CD4-positive, alpha-beta memory T cell (primary cell): ENCODE results near the gene BCL10. TPM values are rescaled to one million over a fixed set of nuclear protein-coding genes. Genes with fewer than 3 reads are reported as not detected.

Source experiments
- CTCF ChIA-PET: fragments of 350-600 bp; sonication (Branson Sonifier 250); formaldehyde crosslinking; loops from one replicate; lab custom pipeline; 2021; ENCODE audit warnings: inconsistent platforms; ENCODE audit not compliant: partially characterized antibody; lab: Charles Lee
- POLR2A ChIA-PET: fragments of 350-600 bp; sonication (Branson Sonifier 250); formaldehyde crosslinking; loops from one replicate; lab custom pipeline; 2021; ENCODE audit not compliant: partially characterized antibody; lab: Charles Lee
- DNase-seq, 5 donors: peaks; one replicate each; pipeline versions ENCODE4 v3.0.0 to v3.0.0-alpha.2; 2020 to 2022; ENCODE audit warnings: mixed read lengths in 1 of 5
- H3K27ac ChIP-seq: one replicate; pipeline ENCODE4 v1.7.0; 2013; ENCODE audit warnings: low read depth, low read length
- H3K27me3 ChIP-seq: 2 replicates; pipeline ENCODE4 v1.7.0; 2013; ENCODE audit warnings: mild to moderate bottlenecking, low read length, moderate library complexity; ENCODE audit not compliant: insufficient read depth
- H3K36me3 ChIP-seq: 2 replicates; pipeline ENCODE4 v1.7.0; 2013; ENCODE audit warnings: mild to moderate bottlenecking, low read length, moderate library complexity; ENCODE audit not compliant: insufficient read depth
- H3K4me1 ChIP-seq: 2 replicates; pipeline ENCODE4 v1.7.0; 2013; ENCODE audit warnings: mild to moderate bottlenecking, low read length, moderate library complexity; ENCODE audit not compliant: insufficient read depth
- H3K4me3 ChIP-seq, 2 donors: one replicate each; pipeline ENCODE4 v1.7.0; 2013; ENCODE audit warnings: low read length in 2 of 2, mild to moderate bottlenecking in 1 of 2
- H3K9me3 ChIP-seq, 2 donors: one replicate each; pipeline ENCODE4 v1.7.0; 2013; ENCODE audit warnings: low read length in 2 of 2, control low read depth in 1 of 2; ENCODE audit not compliant: control insufficient read depth in 1 of 2
- H3K27ac Mint-ChIP-seq, 7 donors: one replicate each; pipeline ENCODE4 v1.8.0; 2020 to 2021; ENCODE audit warnings: mixed read lengths in 7 of 7, mild to moderate bottlenecking in 6 of 7, inconsistent platforms in 3 of 7, moderate library complexity in 3 of 7
- H3K27me3 Mint-ChIP-seq, 2 donors: one replicate each; pipeline ENCODE4 v1.8.0; 2020 to 2021; ENCODE audit warnings: mixed read lengths in 2 of 2
- H3K36me3 Mint-ChIP-seq, 2 donors: one replicate each; pipeline ENCODE4 v1.8.0; 2020 to 2021; ENCODE audit warnings: mixed read lengths in 2 of 2, inconsistent platforms in 1 of 2, mild to moderate bottlenecking in 1 of 2
- H3K4me1 Mint-ChIP-seq, 4 donors: one replicate each; pipeline ENCODE4 v1.8.0; 2020 to 2021; ENCODE audit warnings: mixed read lengths in 4 of 4, mild to moderate bottlenecking in 1 of 4
- H3K4me3 Mint-ChIP-seq, 8 donors: one replicate each; pipeline ENCODE4 v1.8.0; 2020 to 2021; ENCODE audit warnings: mixed read lengths in 8 of 8, mild to moderate bottlenecking in 7 of 8, moderate library complexity in 6 of 8, inconsistent platforms in 3 of 8
- H3K9me3 Mint-ChIP-seq, 8 donors: one replicate each; pipeline ENCODE4 v1.8.0; 2020 to 2021; ENCODE audit warnings: mixed read lengths in 8 of 8, mild to moderate bottlenecking in 5 of 8, inconsistent platforms in 3 of 8, moderate library complexity in 1 of 8
- intact Hi-C: fragments of 100-400 bp; cut with micrococcal nuclease; formaldehyde crosslinking; loops from one replicate; pipeline ENCODE4 v1.15.1; 2023
- polyA plus RNA-seq, 2 donors: library from polyadenylated mRNA; unstranded; fragments of 300-500 nt; fragmentation: Illumina TruSeq; gene quantifications; one replicate each; pipeline ENCODE4 v1.2.3, GENCODE V29; 2021
- total RNA-seq, 2 experiments: library from RNA; stranded (reverse); gene quantifications; one replicate each; pipeline ENCODE4 v1.2.3, GENCODE V29; 2021

Gene BCL10
- total and polyA plus RNA-seq, 4 experiments from 2014 or later: 21.2 to 37.0 (median 30.8) TPM

GRCh38 chr1:85273397-85273796 is 3.0 kb downstream of the BCL10 start:
- ChIA-PET CTCF (interaction anchor here (12.2 kb wide), 1 partner anchor 14 kb away, joined by 218 read pairs; the partner anchor contains the start of gene C1orf52), POLR2A (interaction anchor here (1.4 to 3.3 kb wide), 2 partner anchors 9 to 14 kb away, joined by 3 to 17 read pairs; partner anchors contain the start of gene C1orf52)
- Histone ChIP-seq H3K9me3 (no peaks in the 10 kb centered on the region), H3K36me3 (peaks cover 32% of the 10 kb centered on the region), H3K27me3 (no peaks in the 10 kb centered on the region), H3K4me3 (no peak overlapping the region), H3K4me1 (peaks cover 49% of the 10 kb centered on the region), H3K27ac (no peak overlapping the region)
- peak overlapping the region in 5 of 8 donors; percentile 2 to 17 (median 7) for H3K4me3 Mint-ChIP-seq
- peak overlapping the region in 6 of 7 donors; percentile 4 to 96 (median 62) for H3K27ac Mint-ChIP-seq
- H3K36me3 Mint-ChIP-seq: peaks cover 24 to 52% of the 10 kb centered on the region in 2 donors
- intact Hi-C loops: loop anchor here (10.0 kb wide), 4 partner anchors 489 to 1431 kb away; partner anchors contain the start of genes PRKACB and SH3GLB1
- DNase-seq: no peak
- H3K9me3 Mint-ChIP-seq: peaks cover 0 to 1% (median 0%) of the 10 kb centered on the region in 8 donors
- no peaks in the 10 kb centered on the region for H3K27me3 Mint-ChIP-seq
- H3K4me1 Mint-ChIP-seq: peaks cover 48 to 70% (median 60%) of the 10 kb centered on the region in 4 donors

DNA sequence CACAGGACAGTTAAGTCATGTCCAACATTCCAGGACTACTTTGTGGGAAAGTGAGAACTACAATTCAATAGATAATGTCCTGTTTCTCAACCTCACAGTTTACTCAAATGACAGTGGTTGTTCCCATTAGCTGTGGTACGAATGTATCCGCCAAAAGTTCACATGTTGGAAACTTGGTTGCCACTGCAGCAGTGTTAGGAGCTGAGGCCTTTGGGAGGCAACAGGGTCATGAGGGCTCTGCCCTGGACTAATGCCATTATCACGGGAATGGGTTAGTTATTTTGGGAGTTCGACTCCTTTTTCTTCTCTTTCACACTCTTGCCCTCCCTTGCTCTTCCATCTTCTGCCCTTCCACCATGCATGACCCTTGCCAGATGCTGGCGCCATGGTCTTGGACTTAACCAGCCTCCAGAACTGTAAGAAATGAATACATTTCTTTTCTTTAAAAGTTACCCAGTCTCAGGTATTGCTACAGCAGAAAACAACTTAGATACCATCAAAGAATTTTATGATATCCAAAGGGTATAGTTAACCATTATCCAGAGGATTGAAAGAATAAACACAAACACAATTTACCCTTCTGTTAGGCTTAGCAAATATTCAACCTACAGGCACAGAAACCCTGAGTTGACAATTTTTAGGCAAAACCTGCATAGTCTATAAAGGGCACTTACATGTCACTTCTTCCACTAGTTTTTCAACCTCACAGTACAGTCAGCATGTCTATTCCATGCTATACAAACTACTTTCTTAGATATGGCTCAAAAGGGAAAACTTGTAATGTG is 7.4 kb downstream of the BCL10 start:
- peaks cover 29 to 64% of the 10 kb centered on the region in 2 donors for H3K36me3 Mint-ChIP-seq
- Histone ChIP-seq H3K27ac (no peak overlapping the region), H3K9me3 (no peaks in the 10 kb centered on the region), H3K4me3 (no peak overlapping the region), H3K27me3 (no peaks in the 10 kb centered on the region), H3K36me3 (peaks cover 48% of the 10 kb centered on the region), H3K4me1 (peaks cover 24% of the 10 kb centered on the region)
- H3K4me3 Mint-ChIP-seq: peak overlapping the region in 1 of 8 donors; percentile 3
- H3K9me3 Mint-ChIP-seq: peaks cover 0 to 1% (median 0%) of the 10 kb centered on the region in 8 donors
- H3K4me1 Mint-ChIP-seq: peaks cover 28 to 42% (median 38%) of the 10 kb centered on the region in 4 donors
- ChIA-PET POLR2A (no interaction called here), CTCF (interaction anchor here (0.7 to 12.2 kb wide), 4 partner anchors 10 to 487 kb away, joined by 3 to 218 read pairs (median 4); partner anchors contain the start of gene C1orf52)
- H3K27ac Mint-ChIP-seq: peak overlapping the region in 3 of 7 donors; percentile 18 to 63 (median 29)
- intact Hi-C loops: no loop called here
- no peaks in the 10 kb centered on the region for H3K27me3 Mint-ChIP-seq
- no peak for DNase-seq

DNA sequence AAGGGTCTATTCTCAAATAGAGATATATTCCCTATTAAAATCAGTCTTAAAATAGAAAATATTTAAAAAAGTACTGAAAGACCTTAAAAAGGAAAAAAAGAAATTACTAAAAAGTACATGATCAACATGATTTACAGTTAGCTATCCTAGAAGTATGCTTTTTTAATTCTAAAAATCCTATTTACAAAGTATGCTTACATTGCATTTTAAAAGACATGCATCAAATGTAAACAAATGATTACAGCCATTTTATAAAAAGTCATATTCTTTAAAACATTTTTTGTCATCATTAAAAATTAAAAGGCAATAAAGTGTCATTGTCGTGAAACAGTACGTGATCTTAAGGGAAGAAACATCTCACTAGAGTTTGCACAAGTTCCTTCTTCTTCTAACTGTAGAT is 9.1 kb downstream of the BCL10 start:
- no peak overlapping the region for H3K4me3 Mint-ChIP-seq
- H3K4me1 Mint-ChIP-seq: peaks cover 16 to 26% (median 24%) of the 10 kb centered on the region in 4 donors
- no peak overlapping the region for H3K27ac ChIP-seq
- no peak for DNase-seq
- H3K36me3 Mint-ChIP-seq: peaks cover 23 to 55% of the 10 kb centered on the region in 2 donors
- no peaks in the 10 kb centered on the region for H3K27me3 ChIP-seq
- no peak overlapping the region for H3K27ac Mint-ChIP-seq
- no peaks in the 10 kb centered on the region for H3K27me3 Mint-ChIP-seq
- peaks cover 0 to 1% (median 0%) of the 10 kb centered on the region in 8 donors for H3K9me3 Mint-ChIP-seq
- H3K4me3 ChIP-seq: no peak overlapping the region
- no peaks in the 10 kb centered on the region for H3K9me3 ChIP-seq
- peaks cover 10% of the 10 kb centered on the region for H3K4me1 ChIP-seq
- CTCF ChIA-PET: interaction anchor here (12.2 kb wide), 1 partner anchor 8 kb away, joined by 218 read pairs; the partner anchor contains the start of gene C1orf52
- H3K36me3 ChIP-seq: peaks cover 44% of the 10 kb centered on the region
- POLR2A ChIA-PET: interaction anchor here (1.0 kb wide), 1 partner anchor 10 kb away, joined by 3 read pairs; no protein-coding TSS in a partner anchor
- intact Hi-C loops: no loop called here

- POLR2A ChIA-PET: interaction anchor here (0.9 to 4.3 kb wide), 2 partner anchors 9 to 12 kb away, joined by 3 to 20 read pairs; partner anchors contain the start of gene BCL10
- no peaks in the 10 kb centered on the region for H3K27me3 Mint-ChIP-seq
- CTCF ChIA-PET: interaction anchor here (0.9 to 14.5 kb wide), 3 partner anchors 9 to 319 kb away, joined by 3 to 282 read pairs (median 218); partner anchors contain the start of gene BCL10
- no peaks in the 10 kb centered on the region for H3K9me3 ChIP-seq
- H3K36me3 ChIP-seq: peaks cover 22% of the 10 kb centered on the region
- peaks cover 0 to 4% (median 0%) of the 10 kb centered on the region in 8 donors for H3K9me3 Mint-ChIP-seq
- intact Hi-C loops: no loop called here
- H3K27ac ChIP-seq: no peak overlapping the region
- H3K36me3 Mint-ChIP-seq: peaks cover 9 to 36% of the 10 kb centered on the region in 2 donors
- no peak overlapping the region for H3K4me3 ChIP-seq
- H3K27me3 ChIP-seq: no peaks in the 10 kb centered on the region
- H3K4me3 Mint-ChIP-seq: no peak overlapping the region
- DNase-seq: no peak
- H3K4me1 Mint-ChIP-seq: peaks cover 11 to 18% (median 14%) of the 10 kb centered on the region in 4 donors
- H3K4me1 ChIP-seq: peaks cover 6% of the 10 kb centered on the region
- peak overlapping the region in 3 of 7 donors; percentile 48 to 72 (median 49) for H3K27ac Mint-ChIP-seq
These were observed 12.3 kb downstream of the BCL10 start for GRCh38 chr1:85264150-85264549.

- Histone ChIP-seq H3K4me3 (no peak overlapping the region), H3K27me3 (no peaks in the 10 kb centered on the region), H3K36me3 (peaks cover 16% of the 10 kb centered on the region), H3K4me1 (peaks cover 14% of the 10 kb centered on the region), H3K9me3 (no peaks in the 10 kb centered on the region), H3K27ac (no peak overlapping the region)
- intact Hi-C loops: no loop called here
- DNase-seq: no peak
- Mint-ChIP-seq H3K27ac (peak overlapping the region in 2 of 7 donors; percentile 51 to 68), H3K4me1 (peaks cover 15 to 25% (median 19%) of the 10 kb centered on the region in 4 donors), H3K4me3 (no peak overlapping the region), H3K36me3 (peaks cover 9 to 40% of the 10 kb centered on the region in 2 donors), H3K9me3 (peaks cover 0 to 2% (median 0%) of the 10 kb centered on the region in 8 donors), H3K27me3 (no peaks in the 10 kb centered on the region)
- ChIA-PET POLR2A (interaction anchor here (4.3 kb wide), 1 partner anchor 13 kb away, joined by 20 read pairs; the partner anchor contains the start of gene BCL10), CTCF (interaction anchor here (11.4 to 14.5 kb wide), 2 partner anchors 10 to 318 kb away, joined by 218 to 282 read pairs; partner anchors contain the start of gene BCL10)
These were observed 13.4 kb downstream of the BCL10 start for GRCh38 chr1:85262985-85263384.

DNA sequence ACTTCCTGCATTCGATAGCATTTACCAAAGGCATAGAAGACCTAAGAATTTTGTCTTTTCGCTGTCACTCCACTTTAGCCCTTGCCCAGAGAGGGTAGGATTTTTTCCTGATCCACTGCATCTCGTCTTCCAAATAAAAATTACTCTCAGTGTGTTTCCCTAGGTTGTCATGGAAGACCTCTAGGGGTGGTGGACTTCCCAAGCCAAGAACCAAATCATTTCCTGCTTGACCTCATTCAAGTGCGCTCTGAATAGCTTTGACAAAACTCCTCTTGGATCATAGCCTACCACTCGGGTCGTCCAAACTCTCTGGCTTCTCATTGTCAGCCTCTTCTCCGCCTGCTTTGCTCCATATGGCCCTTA is 16.5 kb downstream of the BCL10 start:
- Histone ChIP-seq H3K9me3 (no peaks in the 10 kb centered on the region), H3K36me3 (peaks cover 10% of the 10 kb centered on the region), H3K4me1 (peaks cover 30% of the 10 kb centered on the region), H3K27ac (no peak overlapping the region), H3K4me3 (peak overlapping the region in 1 of 2 donors; percentile 95), H3K27me3 (no peaks in the 10 kb centered on the region)
- POLR2A ChIA-PET: interaction anchor here (0.7 to 3.1 kb wide), 9 partner anchors 11 to 1136 kb away, joined by 3 to 53 read pairs (median 4); partner anchors contain the start of genes BCL10, MCOLN3, ODF2L and SYDE2
- intact Hi-C loops: loop anchor here (1.0 to 5.0 kb wide), 7 partner anchors 16 to 568 kb away; partner anchors contain the start of genes BCL10, MCOLN2, SSX2IP and SYDE2
- CTCF ChIA-PET: interaction anchor here (0.5 to 14.5 kb wide), 35 partner anchors 10 to 817 kb away, joined by 3 to 282 read pairs (median 4); partner anchors contain the start of genes BCL10 and SYDE2
- no peaks in the 10 kb centered on the region for H3K27me3 Mint-ChIP-seq
- H3K36me3 Mint-ChIP-seq: peaks cover 26 to 43% of the 10 kb centered on the region in 2 donors
- peak overlapping the region in 5 of 7 donors; percentile 51 to 98 (median 94) for H3K27ac Mint-ChIP-seq
- no peak for DNase-seq
- H3K4me3 Mint-ChIP-seq: peak overlapping the region; percentile 79 to 99 (median 98)
- peaks cover 0 to 2% (median 0%) of the 10 kb centered on the region in 8 donors for H3K9me3 Mint-ChIP-seq
- H3K4me1 Mint-ChIP-seq: peaks cover 26 to 50% (median 39%) of the 10 kb centered on the region in 4 donors
